ENCODE results near the gene FGF19. TPM values are rescaled to one million over a fixed set of nuclear protein-coding genes. Genes with fewer than 3 reads are reported as not detected.

The FGF19 gene
- total RNA-seq, 3 donors from 2014 or later (not counting 1 experiment from before 2014, with no cell fraction given): not detected

DNA sequence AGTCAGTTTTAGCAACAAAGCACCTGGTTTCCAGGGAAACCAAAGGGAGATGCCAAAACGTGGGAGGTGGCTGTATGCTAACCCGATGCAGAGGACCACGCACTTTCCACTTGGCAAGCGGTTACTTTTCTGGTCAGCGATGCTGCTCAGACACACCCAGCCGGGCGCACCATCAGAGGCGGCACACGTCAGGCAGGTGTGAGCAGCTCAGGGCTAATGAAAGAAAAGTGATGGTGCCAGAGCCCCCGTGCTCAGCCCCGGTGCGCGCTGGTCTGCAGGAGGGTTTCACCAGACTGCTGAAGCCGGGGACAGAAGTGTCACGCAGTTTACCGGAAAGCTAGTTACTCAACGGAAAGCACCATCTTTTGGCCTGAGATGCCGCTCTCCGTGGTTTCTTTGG lies 34.3 kb downstream of the FGF19 start:
- H3K4me1 Mint-ChIP-seq: peaks cover 23 to 35% of the 10 kb centered on the region in 2 donors
- intact Hi-C loops (cut with micrococcal nuclease): no loop called here
- no peak for ATAC-seq
- Histone ChIP-seq H3K27me3 (ENCODE audit: control insufficient read depth, insufficient read depth, low read length) (no peaks in the 10 kb centered on the region), H3K4me1 (ENCODE audit: control insufficient read depth, insufficient read depth, low read length) (peaks cover 10% of the 10 kb centered on the region), H3K36me3 (ENCODE audit: control insufficient read depth, insufficient read depth, low read length) (peaks cover 16% of the 10 kb centered on the region), H3K9me3 (ENCODE audit: control insufficient read depth, insufficient read depth, low read length) (no peaks in the 10 kb centered on the region), H3K27ac (ENCODE audit: low read length) (no peak overlapping the region), H3K4me3 (ENCODE audit: low read length) (no peak overlapping the region)
- no peaks in the 10 kb centered on the region for H3K9me3 Mint-ChIP-seq
- no peaks in the 10 kb centered on the region for H3K36me3 Mint-ChIP-seq
- H3K27ac Mint-ChIP-seq: no peak overlapping the region
- 93% methylated on average over 19 of the region's 19 CpGs for WGBS (ENCODE audit: insufficient coverage)
- H3K4me3 Mint-ChIP-seq: no peak overlapping the region
- no peak for DNase-seq
- H3K27me3 Mint-ChIP-seq (ENCODE audit: low read depth in 2 of 2): no peaks in the 10 kb centered on the region
- TF ChIP-seq, protein P1, sequence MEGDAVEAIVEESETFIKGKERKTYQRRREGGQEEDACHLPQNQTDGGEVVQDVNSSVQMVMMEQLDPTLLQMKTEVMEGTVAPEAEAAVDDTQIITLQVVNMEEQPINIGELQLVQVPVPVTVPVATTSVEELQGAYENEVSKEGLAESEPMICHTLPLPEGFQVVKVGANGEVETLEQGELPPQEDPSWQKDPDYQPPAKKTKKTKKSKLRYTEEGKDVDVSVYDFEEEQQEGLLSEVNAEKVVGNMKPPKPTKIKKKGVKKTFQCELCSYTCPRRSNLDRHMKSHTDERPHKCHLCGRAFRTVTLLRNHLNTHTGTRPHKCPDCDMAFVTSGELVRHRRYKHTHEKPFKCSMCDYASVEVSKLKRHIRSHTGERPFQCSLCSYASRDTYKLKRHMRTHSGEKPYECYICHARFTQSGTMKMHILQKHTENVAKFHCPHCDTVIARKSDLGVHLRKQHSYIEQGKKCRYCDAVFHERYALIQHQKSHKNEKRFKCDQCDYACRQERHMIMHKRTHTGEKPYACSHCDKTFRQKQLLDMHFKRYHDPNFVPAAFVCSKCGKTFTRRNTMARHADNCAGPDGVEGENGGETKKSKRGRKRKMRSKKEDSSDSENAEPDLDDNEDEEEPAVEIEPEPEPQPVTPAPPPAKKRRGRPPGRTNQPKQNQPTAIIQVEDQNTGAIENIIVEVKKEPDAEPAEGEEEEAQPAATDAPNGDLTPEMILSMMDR (IDR thresholded peaks at IDR 0.05): no peak

DNA sequence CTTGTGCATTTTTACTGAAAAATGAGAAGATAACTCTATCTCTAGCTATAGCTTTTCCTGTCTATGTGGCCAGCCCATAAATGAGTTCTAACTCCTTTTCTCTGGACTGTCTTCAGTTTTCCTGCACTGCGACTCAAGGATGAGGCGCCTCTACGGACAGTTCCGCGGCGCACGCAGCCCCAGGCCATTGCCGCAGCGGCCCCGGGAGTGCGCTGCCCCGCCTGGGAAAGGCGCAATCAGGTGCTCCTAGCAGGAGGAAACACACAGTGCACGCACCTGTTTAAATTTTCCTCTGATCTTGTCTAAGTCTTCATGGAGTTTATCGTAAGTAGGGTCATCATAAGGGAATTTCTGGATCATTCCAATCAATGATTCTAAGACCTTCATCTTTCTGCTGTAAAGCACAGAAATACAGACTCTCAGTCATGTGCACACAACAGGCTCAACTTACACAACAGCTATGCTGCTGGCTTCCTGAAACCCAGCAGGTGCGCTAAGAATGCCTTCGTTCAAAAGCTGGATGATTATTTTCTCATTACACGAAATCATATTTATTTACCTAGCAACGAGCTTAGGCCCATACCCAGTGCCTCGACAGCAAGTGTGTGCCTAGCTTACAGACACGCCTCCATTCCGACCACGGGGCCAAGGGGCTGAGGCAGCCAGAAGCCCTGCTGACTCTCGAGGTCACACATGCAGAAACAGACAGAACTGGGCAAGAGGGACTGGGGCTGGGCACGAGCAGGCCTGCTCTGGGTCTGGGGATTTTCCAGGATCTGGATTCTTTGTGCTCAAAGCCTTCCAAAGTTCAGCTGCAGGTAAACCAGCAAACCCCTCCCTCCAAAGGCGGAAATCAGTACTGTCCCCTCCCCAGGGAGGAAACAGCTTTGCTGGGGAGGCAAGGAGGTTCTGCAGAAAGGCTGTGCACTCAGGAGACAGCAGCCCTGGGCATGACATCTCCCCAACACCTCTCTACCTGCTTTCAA lies 35.9 kb downstream of the FGF19 start:
- no peak for DNase-seq
- Histone ChIP-seq H3K36me3 (ENCODE audit: control insufficient read depth, insufficient read depth, low read length) (peaks cover 23% of the 10 kb centered on the region), H3K27ac (ENCODE audit: low read length) (no peak overlapping the region), H3K27me3 (ENCODE audit: control insufficient read depth, insufficient read depth, low read length) (no peaks in the 10 kb centered on the region), H3K9me3 (ENCODE audit: control insufficient read depth, insufficient read depth, low read length) (no peaks in the 10 kb centered on the region), H3K4me3 (ENCODE audit: low read length) (no peak overlapping the region), H3K4me1 (ENCODE audit: control insufficient read depth, insufficient read depth, low read length) (no peaks in the 10 kb centered on the region)
- WGBS (ENCODE audit: insufficient coverage): 93% methylated on average over 26 of the region's 26 CpGs
- peaks cover 7 to 22% of the 10 kb centered on the region in 2 donors for H3K4me1 Mint-ChIP-seq
- no peaks in the 10 kb centered on the region for H3K27me3 Mint-ChIP-seq (ENCODE audit: low read depth in 2 of 2)
- intact Hi-C loops (cut with micrococcal nuclease): no loop called here
- no peaks in the 10 kb centered on the region for H3K36me3 Mint-ChIP-seq
- no peaks in the 10 kb centered on the region for H3K9me3 Mint-ChIP-seq
- TF ChIP-seq, protein P1 (IDR thresholded peaks at IDR 0.05): no peak
- no peak for ATAC-seq
- no peak overlapping the region for H3K4me3 Mint-ChIP-seq
- H3K27ac Mint-ChIP-seq: no peak overlapping the region

- intact Hi-C loops (cut with micrococcal nuclease): no loop called here
- DNase-seq: no peak
- Histone ChIP-seq H3K27ac (ENCODE audit: low read length) (no peak overlapping the region), H3K9me3 (ENCODE audit: control insufficient read depth, insufficient read depth, low read length) (no peaks in the 10 kb centered on the region), H3K4me1 (ENCODE audit: control insufficient read depth, insufficient read depth, low read length) (no peaks in the 10 kb centered on the region), H3K27me3 (ENCODE audit: control insufficient read depth, insufficient read depth, low read length) (no peaks in the 10 kb centered on the region), H3K4me3 (ENCODE audit: low read length) (no peak overlapping the region), H3K36me3 (ENCODE audit: control insufficient read depth, insufficient read depth, low read length) (peaks cover 23% of the 10 kb centered on the region)
- no peak overlapping the region for H3K27ac Mint-ChIP-seq
- no peaks in the 10 kb centered on the region for H3K9me3 Mint-ChIP-seq
- WGBS (ENCODE audit: insufficient coverage): 96% methylated on average over 31 of the region's 33 CpGs
- peaks cover 6 to 12% of the 10 kb centered on the region in 2 donors for H3K4me1 Mint-ChIP-seq
- no peaks in the 10 kb centered on the region for H3K27me3 Mint-ChIP-seq (ENCODE audit: low read depth in 2 of 2)
- TF ChIP-seq, protein P1 (IDR thresholded peaks at IDR 0.05): no peak
- no peaks in the 10 kb centered on the region for H3K36me3 Mint-ChIP-seq
- no peak overlapping the region for H3K4me3 Mint-ChIP-seq
- no peak for ATAC-seq
Observed at GRCh38 chr11:69666752-69667536, 36.9 kb downstream of the FGF19 start.
